HepG2 (cell line): ENCODE data around the gene ATF7IP.

ENCODE experiments used
- CTCF ChIP-seq: sonication (generic); formaldehyde crosslinking; IDR thresholded peaks from 2 replicates; pipeline ENCODE4 v1.5.0; 2020; ENCODE audit warnings: mild to moderate bottlenecking, missing genetic modification reagents, moderate library complexity
- ERF ChIP-seq: IDR thresholded peaks from 2 replicates; pipeline ENCODE4 v1.6.1; 2018; ENCODE audit warnings: missing biosample characterization, missing genetic modification reagents
- ZFX ChIP-seq: sonication (generic); formaldehyde crosslinking; IDR thresholded peaks from 2 replicates; pipeline ENCODE4 v1.4.0; 2020; ENCODE audit warnings: mild to moderate bottlenecking, low read depth, missing genetic modification reagents, moderate library complexity
- ZNF773 ChIP-seq: sonication (generic); formaldehyde crosslinking; IDR thresholded peaks from 2 replicates; pipeline ENCODE4 v1.4.0; 2020; ENCODE audit warnings: missing genetic modification reagents, borderline replicate concordance
- ZSCAN9 ChIP-seq: IDR thresholded peaks from 2 replicates; pipeline ENCODE4 v1.6.1; 2016; ENCODE audit warnings: borderline replicate concordance

GRCh38 chr12:14532152-14532551, 166.7 kb downstream of the ATF7IP start:
- TF ChIP-seq ZNF773 (CRISPR knock-in tag) (no peak), ZSCAN9 (no peak), CTCF (CRISPR knock-in tag) (no peak), ZFX (CRISPR knock-in tag) (no peak), ERF (CRISPR knock-in tag) (no peak)
